GM15510 (cell line): ENCODE measurements around the gene RB1.

Source experiments
- POLR2A ChIP-seq: IDR thresholded peaks from 3 replicates; pipeline ENCODE4 v1.6.1; 2011; ENCODE audit warnings: borderline replicate concordance; ENCODE audit not compliant: insufficient read length; ENCODE audit errors: extremely low read depth

Gene RB1

GRCh38 chr13:48502601-48503319, 199.2 kb downstream of the RB1 start:
- TF ChIP-seq POLR2A = no peak

- TF ChIP-seq POLR2A = no peak
Measured at GRCh38 chr13:48504606-48505005, 201.1 kb downstream of the RB1 start.

GRCh38 chr13:48505012-48505411, 201.5 kb downstream of the RB1 start:
- TF ChIP-seq POLR2A = no peak

GRCh38 chr13:48505597-48506091, 202.1 kb downstream of the RB1 start:
- TF ChIP-seq POLR2A = no peak

- no peak for TF ChIP-seq POLR2A
Measured at GRCh38 chr13:48506092-48506701, 202.6 kb downstream of the RB1 start.

GRCh38 chr13:48507021-48507420, 203.5 kb downstream of the RB1 start:
- TF ChIP-seq POLR2A = no peak

GRCh38 chr13:48508011-48508410, 204.5 kb downstream of the RB1 start:
- no peak for TF ChIP-seq POLR2A

GRCh38 chr13:48510698-48511097, 207.1 kb downstream of the RB1 start:
- TF ChIP-seq POLR2A = no peak

GRCh38 chr13:48511621-48512230, 208.2 kb downstream of the RB1 start:
- TF ChIP-seq POLR2A = no peak

GRCh38 chr13:48514793-48515192, 211.2 kb downstream of the RB1 start:
- TF ChIP-seq POLR2A = no peak

GRCh38 chr13:48515732-48516131, 212.2 kb downstream of the RB1 start:
- TF ChIP-seq POLR2A = no peak

GRCh38 chr13:48518083-48518482, 214.5 kb downstream of the RB1 start:
- TF ChIP-seq POLR2A = no peak

GRCh38 chr13:48526286-48526685, 222.7 kb downstream of the RB1 start:
- no peak for TF ChIP-seq POLR2A

GRCh38 chr13:48527955-48528354, 224.4 kb downstream of the RB1 start:
- TF ChIP-seq POLR2A = no peak

- no peak for TF ChIP-seq POLR2A
Measured at GRCh38 chr13:48528720-48529119, 225.2 kb downstream of the RB1 start.

GRCh38 chr13:48530833-48531232, 227.3 kb downstream of the RB1 start:
- TF ChIP-seq POLR2A = no peak
